ENCODE measurements around the gene PSME4.

DNA sequence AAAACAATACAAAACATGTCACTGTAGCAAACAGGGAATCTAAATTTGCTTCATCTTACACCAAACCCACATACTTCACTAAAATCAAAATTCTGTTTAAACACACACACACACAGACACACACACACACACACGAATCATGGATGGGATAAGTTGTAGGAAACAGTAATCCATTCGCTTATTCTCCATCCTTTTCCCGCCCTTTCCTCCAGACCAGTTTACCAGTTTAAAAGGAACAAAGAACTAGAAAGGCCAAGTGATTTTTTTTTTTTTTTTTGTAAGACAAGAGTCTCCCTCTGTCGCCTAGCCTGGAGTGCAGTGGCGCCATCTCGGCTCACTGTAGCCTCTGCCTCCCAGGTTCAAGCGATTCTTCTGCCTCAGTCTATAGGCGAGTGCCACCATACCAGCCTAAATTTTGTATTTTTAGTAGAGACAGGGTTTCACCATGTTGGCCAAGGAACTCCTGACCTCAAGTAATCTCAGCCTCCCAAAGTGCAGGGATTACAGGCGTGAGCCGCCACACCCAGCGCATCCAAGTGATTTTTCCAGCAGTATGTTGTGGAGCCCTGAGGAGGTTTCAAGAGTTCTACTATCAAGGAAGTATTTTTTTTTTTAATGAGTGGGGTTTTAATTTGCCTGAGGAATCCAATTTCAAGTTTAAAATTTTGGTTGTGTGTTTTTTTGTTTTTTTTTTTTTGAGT is 5.7 kb downstream of the PSME4 start:
- TF ChIP-seq, protein P1, sequence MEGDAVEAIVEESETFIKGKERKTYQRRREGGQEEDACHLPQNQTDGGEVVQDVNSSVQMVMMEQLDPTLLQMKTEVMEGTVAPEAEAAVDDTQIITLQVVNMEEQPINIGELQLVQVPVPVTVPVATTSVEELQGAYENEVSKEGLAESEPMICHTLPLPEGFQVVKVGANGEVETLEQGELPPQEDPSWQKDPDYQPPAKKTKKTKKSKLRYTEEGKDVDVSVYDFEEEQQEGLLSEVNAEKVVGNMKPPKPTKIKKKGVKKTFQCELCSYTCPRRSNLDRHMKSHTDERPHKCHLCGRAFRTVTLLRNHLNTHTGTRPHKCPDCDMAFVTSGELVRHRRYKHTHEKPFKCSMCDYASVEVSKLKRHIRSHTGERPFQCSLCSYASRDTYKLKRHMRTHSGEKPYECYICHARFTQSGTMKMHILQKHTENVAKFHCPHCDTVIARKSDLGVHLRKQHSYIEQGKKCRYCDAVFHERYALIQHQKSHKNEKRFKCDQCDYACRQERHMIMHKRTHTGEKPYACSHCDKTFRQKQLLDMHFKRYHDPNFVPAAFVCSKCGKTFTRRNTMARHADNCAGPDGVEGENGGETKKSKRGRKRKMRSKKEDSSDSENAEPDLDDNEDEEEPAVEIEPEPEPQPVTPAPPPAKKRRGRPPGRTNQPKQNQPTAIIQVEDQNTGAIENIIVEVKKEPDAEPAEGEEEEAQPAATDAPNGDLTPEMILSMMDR (IDR thresholded peaks at IDR 0.05; ENCODE audit: borderline replicate concordance, extremely low read depth, low read length, poor library complexity, severe bottlenecking), result no peak
- no peak for TF ChIP-seq EZH2 (IDR thresholded peaks at IDR 0.05; ENCODE audit: borderline replicate concordance, low read depth, low read length, severe bottlenecking)

Measured in DND-41 (cell line).